T47D (cell line): Measurements from ENCODE around the gene COL7A1.

Source experiments
- DNase-seq, 2 experiments: peaks; one replicate each; pipeline versions ENCODE4 v3.0.0 to v3.0.0-alpha.2; 2011 to 2012; ENCODE audit warnings: low read depth in 1 of 2, low spot score in 1 of 2
- JUND ChIP-seq: IDR thresholded peaks from 2 replicates; pipeline ENCODE4 v1.6.1; 2012; ENCODE audit warnings: low read depth
- in situ Hi-C: cut with HindIII; loops from 2 replicates; pipeline ENCODE4 v1.10.0; 2016; ENCODE audit warnings: low sequenced_read_pairs, low pct_unique_long_range_greater_than_20kb

Gene COL7A1

DNA sequence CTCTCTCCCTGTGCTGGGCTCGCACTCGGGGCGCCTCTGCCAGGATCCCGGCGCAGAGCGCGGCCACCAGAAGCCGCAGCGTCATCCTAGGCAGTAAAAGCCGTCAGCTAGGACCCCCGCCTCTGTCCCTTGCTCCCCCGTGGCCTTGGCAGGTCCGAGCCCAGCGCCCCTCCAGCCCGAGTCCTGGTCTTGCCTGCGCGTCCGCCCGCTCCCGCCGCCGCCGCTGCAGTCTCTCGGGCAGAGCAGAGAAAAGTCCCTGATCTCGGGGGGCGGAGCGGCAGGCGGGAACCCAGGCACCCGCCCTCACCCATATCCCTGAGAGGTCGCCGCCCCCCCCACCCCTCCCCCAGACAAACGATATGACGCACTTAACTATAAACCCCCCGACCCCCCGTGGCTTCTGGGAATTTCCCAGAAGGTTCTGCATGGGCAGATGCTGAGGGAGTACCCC lies at the start of gene COL7A1:
TSS of gene COL7A1 (minus strand) at position 255 of the 451 bp plus-strand sequence. CDS start at position 85, 170 bp downstream.
- DNase-seq, result no peak
- in situ Hi-C loops, result no loop called here
- no peak for TF ChIP-seq JUND

DNA sequence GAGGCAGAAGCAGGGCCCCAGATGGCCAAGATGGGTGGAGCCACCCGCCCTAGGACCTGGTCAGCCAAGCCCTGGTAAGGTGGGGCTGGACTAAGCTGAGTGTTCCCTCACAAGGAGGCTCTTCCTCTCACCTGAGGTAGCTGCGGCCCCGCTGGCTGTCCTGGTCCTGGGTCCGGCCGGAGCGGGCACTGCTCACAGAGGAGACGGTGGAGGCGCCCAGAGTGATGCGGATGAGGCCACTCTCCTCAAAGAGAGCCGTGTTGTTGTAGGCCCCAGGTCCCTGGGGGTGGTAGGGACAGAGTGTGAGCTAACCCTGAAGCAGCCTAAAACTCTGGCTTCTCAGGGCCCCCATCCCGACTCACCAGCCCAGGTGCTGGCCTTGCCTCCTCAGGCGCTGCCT lies 47.5 kb upstream of the COL7A1 start:
- no peak for DNase-seq
- in situ Hi-C loops, result no loop called here
- no peak for TF ChIP-seq JUND

DNA sequence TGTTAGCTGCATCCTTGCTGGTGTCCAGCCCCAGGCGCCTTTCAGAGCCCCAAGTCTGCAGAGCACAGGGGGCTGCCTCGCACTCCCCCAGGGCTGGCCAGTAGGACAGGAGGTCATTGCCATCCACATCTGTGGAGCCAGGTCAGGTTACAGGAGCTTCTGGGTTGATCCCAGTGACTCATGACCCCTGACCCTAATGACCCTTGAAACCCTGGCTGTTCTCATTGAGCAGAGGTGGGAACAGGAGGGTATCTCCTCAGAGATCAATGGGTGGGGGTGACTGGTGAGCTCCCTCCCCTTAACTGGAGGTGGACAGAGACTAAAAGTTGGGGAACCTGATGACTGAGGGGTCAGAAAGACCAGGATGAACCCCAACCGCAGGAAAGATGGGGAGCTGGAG lies 46.3 kb upstream of the COL7A1 start:
- in situ Hi-C loops, result no loop called here
- TF ChIP-seq JUND, result no peak
- no peak for DNase-seq

DNA sequence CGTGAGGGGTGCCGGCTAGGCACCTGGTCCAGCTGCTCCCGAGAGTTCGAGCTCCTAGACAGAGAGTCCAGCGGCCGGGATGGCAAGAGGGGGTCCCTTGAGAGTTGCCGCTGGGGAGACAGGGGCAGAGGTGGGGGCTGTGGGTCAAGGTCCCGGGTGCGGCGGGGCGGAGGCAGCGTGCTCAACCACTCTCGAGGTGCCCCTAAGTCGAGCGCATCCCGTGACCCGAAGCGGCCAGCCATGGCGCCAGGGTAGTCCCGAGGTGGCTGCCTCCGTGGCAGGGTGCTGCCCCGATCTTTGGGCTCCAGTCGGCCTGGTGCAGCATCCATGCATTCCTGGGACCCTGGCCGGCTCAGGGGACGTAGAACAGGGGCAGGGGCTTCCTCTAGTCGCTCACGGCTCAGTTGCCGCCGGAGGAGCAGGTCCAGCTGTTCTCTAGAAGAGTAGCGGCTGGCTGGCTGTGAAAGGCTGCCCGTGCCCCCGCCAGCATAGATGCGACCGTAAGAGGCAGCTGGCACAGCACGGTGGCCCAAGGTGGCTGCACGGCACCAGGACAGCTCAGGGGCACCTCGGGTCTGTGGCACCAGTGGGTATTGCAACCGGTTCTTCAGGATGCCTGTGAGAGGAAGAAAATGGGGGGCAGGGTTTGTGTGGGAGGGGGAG lies 44.9 kb upstream of the COL7A1 start:
- in situ Hi-C loops, result no loop called here
- DNase-seq, result peak in 1 of 2 experiments; percentile 19
- no peak for TF ChIP-seq JUND

DNA sequence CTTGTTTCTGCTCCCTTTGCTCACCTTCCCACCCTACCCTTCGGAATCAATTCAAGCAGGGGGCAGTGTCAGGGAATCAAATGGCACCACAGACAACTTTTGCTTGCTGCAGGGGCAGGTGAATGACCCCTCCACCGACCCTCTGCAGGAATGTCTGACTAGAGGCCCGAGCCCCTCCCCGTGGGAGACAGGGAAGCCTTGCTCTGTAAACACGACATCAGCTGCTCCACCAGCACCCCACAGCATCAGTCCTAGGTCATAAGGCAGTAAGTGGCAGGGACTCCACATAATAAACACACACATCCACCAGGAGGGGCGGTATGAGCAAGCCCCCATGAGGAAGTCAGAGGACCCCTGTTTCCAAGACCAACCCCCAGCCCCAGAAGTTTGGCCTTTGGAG lies 42.2 kb upstream of the COL7A1 start:
- in situ Hi-C loops, result no loop called here
- TF ChIP-seq JUND, result no peak
- DNase-seq, result no peak

DNA sequence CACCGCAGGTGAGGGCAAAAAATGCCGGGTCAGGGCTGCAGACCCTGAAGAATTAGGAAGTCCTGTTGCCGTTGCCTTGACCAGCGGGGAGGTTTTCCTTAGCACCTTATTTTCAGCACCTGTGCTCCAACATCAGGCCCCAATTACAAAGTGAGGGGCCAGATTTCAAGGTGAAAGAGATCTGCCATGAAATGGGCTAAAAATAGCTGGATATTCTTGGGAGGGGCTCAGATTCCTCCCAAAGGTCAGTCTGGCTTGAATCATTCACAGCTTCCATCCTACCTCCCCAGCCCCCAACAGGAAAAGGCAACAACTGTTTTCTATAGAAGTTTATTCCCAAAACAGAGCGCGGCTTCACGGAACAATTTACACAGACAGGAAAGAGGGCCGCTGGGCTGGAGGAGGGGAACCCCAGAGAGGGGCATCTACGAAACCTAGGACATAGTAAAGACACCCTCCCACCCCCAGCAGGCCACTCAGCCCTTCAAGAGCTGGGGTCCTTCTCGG lies 41.1 kb upstream of the COL7A1 start:
- TF ChIP-seq JUND, result no peak
- in situ Hi-C loops, result no loop called here
- no peak for DNase-seq

DNA sequence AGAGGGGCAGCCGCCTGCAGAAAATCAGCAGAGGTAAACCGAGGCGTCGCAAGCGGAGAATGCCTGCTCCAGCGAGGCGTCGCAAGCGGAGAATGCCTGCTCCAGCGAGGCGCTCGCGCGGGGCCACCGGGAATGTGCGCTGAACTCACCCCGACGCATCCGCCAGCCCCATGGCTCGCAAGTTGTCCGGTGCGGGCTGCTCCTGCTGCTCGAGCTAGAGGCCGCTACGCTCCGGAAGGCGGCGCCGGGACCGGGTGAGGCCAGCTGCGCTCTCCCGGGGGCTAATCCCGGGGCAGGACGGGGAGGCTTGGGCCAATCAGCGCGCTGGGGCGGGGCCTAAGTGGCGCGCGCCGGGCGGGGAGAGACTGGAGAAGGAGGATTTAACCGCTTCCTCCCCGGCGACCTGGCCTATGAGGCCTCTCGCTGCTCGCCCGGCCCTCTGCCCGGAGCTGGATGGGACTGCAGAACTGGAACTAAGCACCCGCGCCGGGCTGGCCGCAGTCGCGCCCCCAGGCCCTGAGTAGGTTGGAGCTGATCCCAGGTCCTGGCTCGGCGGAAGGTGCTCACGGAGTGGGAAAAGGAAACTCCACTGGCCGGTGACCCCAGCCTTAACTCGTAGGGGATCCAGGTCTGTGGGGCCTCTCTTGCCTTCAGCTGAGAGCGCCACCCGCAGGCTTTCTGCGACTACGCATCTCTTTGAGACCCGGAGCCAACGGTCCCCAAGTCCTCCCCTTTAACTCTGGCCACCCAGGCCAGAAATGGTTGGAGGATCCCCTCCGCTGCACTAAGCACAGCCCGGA lies 40.3 kb upstream of the COL7A1 start, which contains the start of gene SLC26A6:
TSS of gene SLC26A6 (minus strand) at position 240 of the 800 bp plus-strand sequence. CDS start at position 172, 68 bp downstream.
- peak; percentile 96 to 98 for DNase-seq
- in situ Hi-C loops, result no loop called here
- no peak for TF ChIP-seq JUND

DNA sequence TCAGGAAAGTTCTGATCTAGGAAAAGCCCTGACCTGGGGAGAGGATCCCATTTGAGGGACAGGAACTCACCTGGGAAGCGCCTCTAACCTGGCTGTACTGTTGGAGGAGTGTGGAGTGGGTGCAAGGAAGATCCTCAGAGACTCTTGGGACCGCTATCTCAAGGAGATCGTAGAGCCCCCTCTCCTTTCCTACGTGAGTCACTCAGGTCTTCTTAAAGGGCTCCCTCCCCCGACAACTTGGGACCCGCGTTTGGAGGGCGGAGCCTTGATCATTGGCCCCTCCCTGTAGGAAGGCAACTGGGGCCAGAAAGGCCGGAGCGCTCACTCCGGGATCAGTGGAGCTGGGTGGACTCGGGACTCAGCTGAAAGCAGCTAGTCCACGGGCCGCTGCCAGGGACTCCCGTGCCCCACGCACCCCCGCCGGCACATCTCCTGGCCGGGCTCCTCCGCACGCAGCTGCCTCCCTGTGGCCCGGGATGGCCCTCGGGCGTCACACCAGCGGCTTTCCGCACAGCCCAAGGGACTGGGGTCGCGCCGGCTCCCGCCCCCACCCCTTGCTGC lies 39.6 kb upstream of the COL7A1 start:
- no peak for TF ChIP-seq JUND
- in situ Hi-C loops, result no loop called here
- peak; percentile 51 to 73 for DNase-seq

DNA sequence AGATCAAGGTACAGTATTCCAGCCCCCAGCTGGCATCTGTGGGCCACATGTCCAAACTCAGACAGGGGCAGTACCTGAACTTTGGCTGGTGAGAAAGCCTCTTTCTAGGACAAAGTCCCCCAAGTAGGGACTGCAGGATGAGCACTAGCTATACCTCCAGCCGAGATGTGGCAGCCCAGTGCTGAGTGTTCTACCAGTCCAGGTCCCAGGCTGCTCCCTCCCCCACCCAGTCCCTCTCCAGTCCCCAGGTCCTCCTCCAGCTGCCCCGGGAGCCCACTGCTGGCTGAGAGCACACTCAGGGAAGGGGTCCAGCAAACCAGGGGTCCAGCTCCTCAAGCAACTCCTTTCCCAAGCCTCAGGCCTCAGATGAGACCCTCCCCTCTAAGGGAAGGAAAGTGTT lies 38.6 kb upstream of the COL7A1 start:
- no peak for TF ChIP-seq JUND
- no peak for DNase-seq
- in situ Hi-C loops, result no loop called here

DNA sequence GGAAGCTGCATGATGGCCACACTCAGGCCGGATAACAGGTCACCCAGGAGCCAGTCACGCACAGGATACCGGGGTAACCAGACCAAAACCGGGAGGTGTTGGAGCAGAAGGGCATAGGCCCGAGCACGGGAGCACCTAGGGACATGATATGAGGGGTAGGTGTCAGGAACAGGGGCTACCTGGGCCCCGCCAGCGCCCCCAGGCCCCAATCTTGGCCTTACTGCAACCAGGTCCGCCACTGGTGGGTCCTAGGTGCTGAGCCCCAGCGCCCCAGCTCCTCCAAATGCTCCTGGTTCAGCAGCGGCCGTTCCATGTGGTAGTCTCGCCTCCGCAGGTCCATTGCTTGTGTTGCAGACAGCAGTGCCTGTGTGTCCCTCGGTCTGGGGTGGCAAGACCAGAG lies 38.1 kb upstream of the COL7A1 start:
- TF ChIP-seq JUND, result no peak
- no peak for DNase-seq
- in situ Hi-C loops, result no loop called here

DNA sequence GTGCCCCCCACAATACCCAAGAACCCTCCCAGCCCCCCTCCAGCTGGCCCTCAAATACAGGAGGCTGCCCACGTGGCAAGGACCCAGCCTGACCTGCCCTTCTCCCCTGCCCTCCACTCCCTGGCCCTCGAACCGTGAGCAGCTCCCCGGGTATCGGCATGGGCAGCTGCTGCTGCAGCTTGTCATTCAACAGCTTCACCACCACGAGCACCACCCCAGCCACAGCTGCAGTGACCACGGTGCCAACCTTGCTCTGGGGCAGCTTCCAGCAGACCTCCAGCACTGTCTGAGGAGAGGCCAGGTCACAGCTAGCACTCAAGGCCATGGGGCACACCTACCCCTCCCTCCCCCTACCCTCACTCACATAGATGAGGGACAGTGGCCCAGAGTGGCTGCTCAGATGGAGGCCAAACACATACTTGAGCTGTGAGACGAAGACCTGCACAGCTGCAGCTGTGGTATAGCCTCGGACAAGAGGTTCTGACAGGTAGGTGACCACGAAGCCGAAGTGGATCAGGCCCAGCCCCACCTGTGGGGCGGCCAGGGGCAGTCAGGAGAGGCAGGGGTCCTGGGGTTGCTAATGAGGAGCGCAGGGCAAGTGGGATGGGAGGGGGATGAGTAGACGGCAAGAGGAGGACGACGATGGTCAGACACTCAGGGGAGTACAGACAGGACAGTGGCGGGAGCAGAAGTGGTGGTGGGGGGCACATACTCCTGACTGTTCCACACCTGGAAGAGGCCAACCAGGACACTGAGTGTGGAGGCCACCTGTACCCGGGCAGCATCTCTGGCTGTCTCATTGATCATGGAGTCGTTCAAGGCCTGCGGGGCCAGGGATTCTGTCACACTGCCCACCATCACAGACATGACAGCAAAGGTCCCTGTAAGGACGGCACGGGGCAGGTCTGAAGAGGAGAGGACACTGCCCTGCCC lies 36.7 kb upstream of the COL7A1 start:
- no peak for DNase-seq
- TF ChIP-seq JUND, result no peak
- in situ Hi-C loops, result no loop called here

DNA sequence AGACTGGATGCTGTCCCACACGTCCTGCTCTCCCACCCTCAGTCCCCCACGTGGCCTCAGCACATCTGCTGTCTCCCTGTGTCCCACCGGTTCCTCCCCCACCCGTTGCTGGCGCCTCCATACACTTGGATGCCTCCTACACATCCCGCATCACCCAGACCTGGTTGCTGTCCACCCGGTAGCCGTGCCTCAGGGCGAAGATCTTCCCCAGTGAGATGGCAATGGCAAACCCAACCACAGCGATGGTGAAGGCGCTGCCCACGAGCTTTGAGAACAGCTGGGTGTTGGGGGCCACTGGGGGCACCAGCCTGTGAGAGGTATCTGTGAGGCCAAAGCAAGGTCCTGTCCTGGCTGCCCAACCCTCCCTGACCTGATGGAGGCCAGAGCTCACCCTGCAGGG lies 35.7 kb upstream of the COL7A1 start:
- in situ Hi-C loops, result no loop called here
- TF ChIP-seq JUND, result no peak
- no peak for DNase-seq
